Hematopoietic multipotent progenitor cell treated with erythropoietin and hydrocortisone succinate and interleukin-3 and kit ligand, for 4 days (in vitro differentiated cells): ENCODE measurements around the gene ZNF888.
"Not testable (repeated sequence)": the region's sequence is repeated elsewhere in the genome, so short reads cannot be mapped to it uniquely, and the experiment has no call there.

Experiments
- DNase-seq: peaks from one replicate; pipeline ENCODE4 v3.0.0-alpha.2; 2015

The ZNF888 gene

DNA sequence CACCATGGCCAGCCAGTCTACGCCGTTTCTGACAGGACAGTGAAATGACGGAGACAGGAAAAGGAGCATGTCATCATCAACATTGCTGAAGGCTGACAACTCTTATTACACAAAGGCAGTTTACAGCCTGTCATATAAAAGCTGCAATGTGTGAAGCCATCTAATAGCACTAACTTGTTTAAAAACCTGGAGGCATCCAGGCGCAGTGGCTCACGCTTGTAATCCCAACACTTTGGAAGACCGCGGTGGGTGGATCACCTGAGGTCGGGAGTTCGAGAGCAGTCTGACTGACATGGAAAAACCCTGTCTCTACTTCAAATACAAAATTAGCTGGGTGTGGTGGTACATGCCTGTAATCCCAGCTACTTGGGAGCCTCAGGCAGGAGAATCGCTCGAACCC is 55.2 kb downstream of the ZNF888 start:
- not testable (repeated sequence) for DNase-seq

DNA sequence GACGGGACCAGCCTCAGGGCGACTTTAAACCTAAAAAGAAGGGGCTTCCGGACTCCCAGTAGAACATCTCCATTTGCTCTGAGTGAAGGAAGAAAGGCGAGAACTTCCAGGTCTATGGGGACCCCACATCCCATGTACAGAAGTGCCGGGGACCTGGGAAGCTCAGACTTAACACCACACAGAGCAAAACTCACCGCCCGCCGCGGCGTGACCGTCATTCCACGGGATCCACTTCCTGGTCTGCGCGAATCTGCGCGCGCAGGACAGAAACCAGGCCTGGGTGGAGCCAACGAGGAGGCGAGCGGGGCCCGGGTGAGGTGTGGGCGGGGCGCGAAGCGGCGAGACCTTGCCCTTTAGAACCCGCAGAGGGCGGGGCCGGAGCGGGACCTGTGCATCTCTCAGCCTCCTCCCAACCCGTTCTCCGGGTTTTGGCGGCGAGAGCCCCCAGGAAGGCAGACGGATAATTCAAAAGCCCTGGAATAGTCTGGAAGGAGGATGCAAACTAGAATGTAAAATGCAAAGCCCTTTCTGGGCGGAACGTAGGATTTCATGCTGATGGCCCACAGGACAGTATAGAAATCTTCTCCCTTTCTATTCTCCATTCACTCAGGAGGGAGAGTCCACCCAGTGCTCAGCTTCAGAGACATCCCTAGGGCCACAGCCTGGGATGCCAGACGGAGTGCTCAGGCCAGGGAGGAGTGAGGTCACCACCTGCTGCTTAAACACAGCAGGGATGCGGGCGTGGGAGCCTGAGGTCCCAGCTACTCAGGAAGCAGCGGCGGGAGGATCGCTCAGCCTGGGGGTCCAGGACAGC is 65.6 kb downstream of the ZNF888 start, which contains the start of gene ZNF468:
ZNF468 (minus strand) TSS at position 242 of the 814 bp plus-strand sequence. CDS start 3,347 bp downstream, outside the sequence.
- DNase-seq, result peak; percentile 79

DNA sequence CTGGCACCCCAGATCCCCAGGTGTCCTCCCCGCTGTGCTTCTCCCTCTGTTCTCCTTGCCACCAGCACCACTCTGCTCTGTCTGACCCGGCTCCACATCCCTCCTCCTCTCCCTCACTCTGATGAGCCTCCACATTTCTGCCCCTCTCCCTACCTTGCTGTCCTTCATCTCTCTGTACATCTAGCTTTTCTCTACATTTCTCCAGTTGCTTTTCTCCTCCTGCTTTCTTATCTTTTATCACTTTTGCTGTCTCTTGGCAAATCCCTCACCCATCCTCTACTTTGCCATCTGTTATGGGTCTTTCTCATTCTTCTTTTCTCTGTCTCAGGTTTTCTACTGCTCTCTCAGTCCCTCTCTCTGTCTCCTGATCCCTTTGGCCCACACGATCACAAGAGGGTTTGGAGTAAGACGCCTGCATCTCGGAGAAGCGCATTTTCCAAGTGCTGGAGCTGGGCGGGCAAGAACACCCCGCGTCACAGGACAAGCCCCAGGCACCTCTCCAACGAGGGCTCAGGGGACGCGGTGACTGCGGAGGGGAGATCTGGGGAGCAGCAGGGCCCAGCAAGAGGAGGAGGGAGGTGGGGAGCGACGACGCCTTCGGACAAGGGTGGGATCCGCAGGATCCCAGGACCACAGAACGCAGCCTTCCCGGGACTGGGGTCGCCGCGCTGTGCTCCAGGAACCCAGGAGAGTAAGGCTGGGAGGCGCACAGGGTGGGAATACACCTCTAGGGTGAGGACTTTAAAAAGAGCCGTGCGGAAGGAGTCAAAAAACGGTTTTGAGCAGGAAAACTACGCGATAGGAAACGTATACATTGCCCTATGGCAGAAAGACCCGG is 66.5 kb downstream of the ZNF888 start:
- DNase-seq, result peak; percentile 10
